H1 (cell line): ENCODE measurements around the gene OLFM2. TPM values are rescaled to one million over a fixed set of nuclear protein-coding genes. Genes with fewer than 3 reads are reported as not detected.

Experiments
- PHF8 ChIP-seq: fragments of 200-600 bp; sonication (generic); conservative IDR thresholded peaks from 2 replicates; pipeline ENCODE4 v1.7.1; 2012; ENCODE audit warnings: low read depth, mild to moderate bottlenecking, inconsistent platforms, low read length, moderate library complexity
- POU5F1 ChIP-seq: IDR thresholded peaks from 2 replicates; pipeline ENCODE4 v1.6.1; 2011; ENCODE audit warnings: low read depth, mild to moderate bottlenecking, low read length, moderate library complexity
- SRF ChIP-seq: IDR thresholded peaks from 2 replicates; pipeline ENCODE4 v1.6.1; 2011; ENCODE audit warnings: mild to moderate bottlenecking, low read depth, low read length, moderate library complexity
- polyA plus RNA-seq, 7 experiments: library from polyadenylated mRNA; depleted of rRNA in 3 of 7; stranded (reverse) in 5 of 7; unstranded in 2 of 7; fragments of >200 nt in 5 of 7; fragments of 200-250 nt in 2 of 7; gene quantifications; 1 replicate in 5 of 7; 2 replicates in 1 of 7; 4 replicates in 1 of 7; pipeline versions ENCODE4 v1.2.1 to v1.2.3, GENCODE V29; 2011 to 2013; ENCODE audit warnings: missing spikeins in 2 of 7, mixed read lengths in 2 of 7
- total RNA-seq: library from RNA; stranded (reverse); fragmentation: NEBNext Ultra II Directional; extraction: Animal tissue kit (Norgen Biotek cat#: 25700); gene quantifications from 2 replicates; pipeline ENCODE4 v1.2.1, GENCODE V29; 2021

OLFM2 gene
- total and polyA plus RNA-seq, 2 of the 8 experiments (the other 6 are each of a cell fraction or from before 2014, with no cell fraction given) = 68.2 to 151 TPM

DNA sequence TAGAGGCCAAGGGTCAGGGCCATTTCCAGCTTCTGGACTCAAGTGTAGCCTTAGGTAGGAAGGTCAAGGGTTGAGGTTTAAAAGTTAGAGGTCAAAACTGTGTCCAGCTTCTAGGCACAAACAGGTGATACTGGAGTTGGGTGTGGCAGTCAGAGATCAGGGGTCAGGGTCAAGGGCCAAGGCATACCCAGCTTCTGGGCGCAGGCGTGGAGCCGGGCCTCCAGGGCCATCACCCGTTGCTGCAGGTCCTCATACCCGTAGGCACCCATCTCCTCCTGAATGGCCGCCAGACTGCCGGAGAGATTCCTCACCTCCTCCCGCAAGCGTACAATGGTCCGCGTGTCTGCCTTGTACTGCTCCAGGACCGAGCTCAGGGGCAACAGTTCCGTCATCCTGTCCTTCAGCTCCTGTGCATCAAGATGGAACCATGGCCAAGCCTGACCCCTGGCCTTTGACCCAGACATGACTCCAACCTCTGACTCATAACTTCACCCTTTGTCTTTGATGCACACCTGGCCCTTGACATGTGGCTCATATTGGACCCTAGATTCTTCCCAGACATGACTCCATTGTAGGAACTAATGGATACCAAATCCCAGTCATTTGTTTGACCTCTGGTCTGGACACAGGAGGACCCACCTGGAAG, 79.1 kb downstream of the OLFM2 start (continued):
- no peak for TF ChIP-seq PHF8
- TF ChIP-seq POU5F1 = no peak
- no peak for TF ChIP-seq SRF
